Transverse colon (tissue), 4 donors: ENCODE data around the gene DRP2.

Experiments used
- POLR2AphosphoS5 ChIP-seq, 3 donors: sonication (generic); formaldehyde crosslinking; IDR thresholded peaks; one replicate each; pipeline ENCODE4 v1.6.1; 2016; ENCODE audit warnings: antibody characterized with exemption in 3 of 3
- TF ChIP-seq, protein P1 (sequence below), 5 experiments: fragments of 200-600 bp in 3 of 5; fragments of 450-650 bp in 2 of 5; sonication (generic) in 3 of 5; IDR thresholded peaks; 1 replicate in 2 of 5; 2 replicates in 3 of 5; pipeline ENCODE4 v1.5.1; 2016 to 2017; ENCODE audit warnings: antibody characterized with exemption in 5 of 5, inconsistent platforms in 3 of 5, mild to moderate bottlenecking in 2 of 5, moderate library complexity in 1 of 5

DNA sequence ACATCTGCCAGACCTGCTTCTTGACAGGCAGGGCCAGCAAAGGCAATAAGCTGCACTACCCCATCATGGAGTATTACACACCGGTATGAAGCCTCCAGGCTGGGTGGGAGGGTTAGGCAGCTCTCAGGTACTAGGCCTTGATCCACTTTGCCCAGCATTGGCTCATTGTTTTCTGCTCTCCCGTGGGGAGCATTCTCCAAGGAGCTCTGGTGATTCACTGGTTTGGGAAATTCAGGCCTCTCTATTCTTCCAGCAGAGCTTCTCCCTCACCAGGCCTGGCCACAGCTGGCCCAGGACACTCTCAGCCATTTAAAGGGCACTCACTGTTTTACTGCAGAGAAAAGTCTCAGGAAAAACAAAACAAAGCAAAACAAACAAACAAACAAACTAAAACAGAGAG is 33.0 kb downstream of the DRP2 start:
- TF ChIP-seq POLR2AphosphoS5 (IDR thresholded peaks at IDR 0.05), result no peak
- TF ChIP-seq, protein P1, sequence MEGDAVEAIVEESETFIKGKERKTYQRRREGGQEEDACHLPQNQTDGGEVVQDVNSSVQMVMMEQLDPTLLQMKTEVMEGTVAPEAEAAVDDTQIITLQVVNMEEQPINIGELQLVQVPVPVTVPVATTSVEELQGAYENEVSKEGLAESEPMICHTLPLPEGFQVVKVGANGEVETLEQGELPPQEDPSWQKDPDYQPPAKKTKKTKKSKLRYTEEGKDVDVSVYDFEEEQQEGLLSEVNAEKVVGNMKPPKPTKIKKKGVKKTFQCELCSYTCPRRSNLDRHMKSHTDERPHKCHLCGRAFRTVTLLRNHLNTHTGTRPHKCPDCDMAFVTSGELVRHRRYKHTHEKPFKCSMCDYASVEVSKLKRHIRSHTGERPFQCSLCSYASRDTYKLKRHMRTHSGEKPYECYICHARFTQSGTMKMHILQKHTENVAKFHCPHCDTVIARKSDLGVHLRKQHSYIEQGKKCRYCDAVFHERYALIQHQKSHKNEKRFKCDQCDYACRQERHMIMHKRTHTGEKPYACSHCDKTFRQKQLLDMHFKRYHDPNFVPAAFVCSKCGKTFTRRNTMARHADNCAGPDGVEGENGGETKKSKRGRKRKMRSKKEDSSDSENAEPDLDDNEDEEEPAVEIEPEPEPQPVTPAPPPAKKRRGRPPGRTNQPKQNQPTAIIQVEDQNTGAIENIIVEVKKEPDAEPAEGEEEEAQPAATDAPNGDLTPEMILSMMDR (IDR thresholded peaks at IDR 0.05), result no peak
